Activated CD4-positive, alpha-beta T cell treated with anti-CD3 and anti-CD28 coated beads, Interleukin-2, amount 50 U/mL, for 48 hours (primary cell): ENCODE measurements around the gene CARMIL3.
"Not testable (repeated sequence)": the region's sequence is repeated elsewhere in the genome, so short reads cannot be mapped to it uniquely, and the experiment has no call there.

Experiments used
- DNase-seq, 2 experiments: peaks; one replicate each; pipeline ENCODE4 v3.0.0-alpha.2; 2020

CARMIL3 gene

DNA sequence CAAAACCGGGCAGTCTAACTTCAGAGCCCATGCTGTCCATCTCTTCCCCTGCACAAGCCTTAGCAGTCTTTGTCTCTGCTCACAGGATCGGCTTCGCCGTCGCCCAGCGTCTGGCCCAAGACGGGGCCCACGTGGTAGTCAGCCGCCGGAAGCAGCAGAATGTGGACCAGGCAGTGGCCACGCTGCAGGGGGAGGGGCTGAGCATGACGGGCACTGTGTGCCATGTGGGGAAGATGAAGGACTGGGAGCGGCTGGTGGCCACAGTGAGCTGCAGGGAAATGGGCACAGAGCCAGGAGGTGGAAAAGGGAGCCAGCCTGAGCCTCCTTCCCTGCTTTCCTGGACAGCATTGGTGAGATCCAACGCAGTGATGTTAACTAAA is 14.2 kb upstream of the CARMIL3 start:
- no peak for DNase-seq

DNA sequence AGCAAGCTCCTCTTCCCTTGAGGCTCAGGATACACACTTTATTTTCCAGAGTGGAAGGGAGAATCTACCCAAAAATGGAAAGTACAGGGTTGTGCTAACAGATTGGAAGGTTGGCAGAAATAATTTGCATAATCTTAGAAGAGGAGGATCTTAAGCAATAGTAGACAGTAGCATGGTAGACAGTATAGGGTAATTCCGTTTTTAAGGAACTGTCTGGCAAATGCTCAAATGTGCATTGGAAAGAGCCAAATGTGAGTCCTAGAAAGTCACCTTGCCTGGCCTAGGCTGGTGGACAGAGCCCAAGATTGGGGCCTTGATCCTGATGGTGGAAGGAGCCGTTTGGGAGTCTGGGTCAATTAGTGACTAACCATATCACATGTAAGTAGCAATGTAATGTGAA is 13.1 kb upstream of the CARMIL3 start:
- DNase-seq = no peak

DNA sequence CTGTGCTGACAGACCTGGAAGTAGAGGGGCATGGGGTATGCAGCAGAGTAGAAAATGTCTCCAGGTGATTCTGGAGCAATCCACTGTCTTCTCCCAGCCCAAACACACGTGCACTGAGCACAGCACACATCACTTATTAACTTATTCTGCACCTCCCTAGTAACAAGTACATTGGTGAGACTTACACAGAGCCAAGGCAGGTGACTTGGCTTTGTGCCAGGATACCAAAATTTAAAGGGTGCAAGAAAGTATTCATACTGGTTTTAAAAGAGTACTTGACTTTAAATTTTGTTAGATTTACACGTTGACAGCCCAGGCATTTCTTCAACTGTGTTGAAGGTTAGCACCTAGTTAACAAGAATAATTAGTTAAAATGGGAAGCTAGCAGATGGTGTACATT is 11.1 kb upstream of the CARMIL3 start:
- no peak for DNase-seq

DNA sequence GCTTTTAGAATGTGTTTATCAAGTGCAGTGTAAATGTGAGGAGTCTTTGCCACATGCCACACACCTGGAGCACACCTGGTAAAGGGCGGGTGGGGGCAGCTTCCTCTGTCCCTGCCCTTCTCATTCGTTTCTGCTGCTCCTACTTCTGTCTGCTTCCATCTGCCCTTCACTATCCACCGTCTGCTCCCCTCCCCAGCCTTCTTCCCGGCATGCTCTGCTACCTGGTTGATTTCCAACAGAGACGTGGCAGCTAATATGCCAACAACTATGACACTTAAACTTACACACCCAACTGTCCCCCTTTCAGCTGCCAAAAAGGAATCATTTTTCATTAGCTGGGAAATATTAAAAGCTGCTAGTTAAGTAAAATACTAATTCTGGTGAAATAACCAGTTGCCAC is 9.1 kb upstream of the CARMIL3 start:
- DNase-seq = no peak

DNA sequence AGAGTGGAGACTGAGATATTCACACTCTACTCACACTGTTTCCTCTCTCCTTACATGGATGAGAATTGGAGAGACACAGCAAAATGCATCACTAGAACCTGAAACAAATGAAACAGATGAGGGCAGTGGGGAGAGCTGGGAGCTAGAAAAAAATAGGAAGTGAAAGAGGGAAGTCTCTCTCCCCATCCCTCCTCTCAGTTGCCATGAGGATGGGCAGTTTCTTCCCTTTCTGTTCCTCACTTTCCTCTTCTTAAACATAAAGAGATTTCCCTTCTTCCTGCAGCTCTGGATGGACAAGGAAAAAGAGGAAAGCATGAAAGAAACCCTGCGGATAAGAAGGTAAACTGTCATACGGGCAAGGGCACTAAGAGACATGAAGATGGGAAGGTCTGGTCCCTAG is 2.8 kb upstream of the CARMIL3 start:
- not testable (repeated sequence) for DNase-seq

DNA sequence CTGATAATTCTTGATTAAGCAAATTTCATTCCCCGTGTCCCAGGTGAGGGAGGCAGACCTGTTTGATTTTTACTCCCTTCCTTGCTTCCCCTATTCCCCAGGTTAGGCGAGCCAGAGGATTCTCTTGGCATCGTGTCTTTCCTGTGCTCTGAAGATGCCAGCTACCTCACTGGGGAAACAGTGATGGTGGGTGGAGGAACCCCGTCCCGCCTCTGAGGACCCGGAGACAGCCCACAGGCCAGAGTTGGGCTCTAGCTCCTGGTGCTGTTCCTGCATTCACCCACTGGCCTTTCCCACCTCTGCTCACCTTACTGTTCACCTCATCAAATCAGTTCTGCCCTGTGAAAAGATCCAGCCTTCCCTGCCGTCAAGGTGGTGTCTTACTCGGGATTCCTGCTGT is 1.1 kb upstream of the CARMIL3 start:
- not testable (repeated sequence) for DNase-seq

DNA sequence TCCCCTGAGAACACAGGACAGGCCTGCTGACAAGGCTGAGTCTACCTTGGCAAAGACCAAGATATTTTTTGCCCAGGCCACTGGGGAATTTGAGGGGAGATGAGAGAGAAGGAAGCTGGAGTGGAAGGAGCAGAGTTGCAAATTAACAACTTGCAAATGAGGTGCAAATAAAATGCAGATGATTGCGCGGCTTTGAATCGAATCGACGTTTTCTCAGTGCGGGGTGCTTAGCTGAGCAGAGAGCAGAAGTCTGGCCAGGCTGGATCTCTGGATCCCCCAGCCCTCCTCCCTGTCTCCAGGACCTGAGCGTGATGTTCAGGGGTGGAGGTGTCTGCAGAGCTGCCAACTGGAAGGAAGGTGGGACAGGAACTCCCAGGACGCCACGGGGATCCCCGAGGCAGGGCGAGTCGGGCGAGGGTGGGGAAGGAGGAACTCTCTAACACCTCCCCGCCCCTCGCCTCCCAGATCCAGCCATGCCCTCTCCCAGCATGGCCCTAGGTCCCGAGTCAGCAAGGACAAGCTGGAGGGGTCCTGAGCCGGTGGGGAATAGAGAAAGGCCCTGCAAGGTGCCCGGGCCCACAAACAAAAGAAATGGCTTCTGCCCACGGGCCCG is 527 bp upstream of the CARMIL3 start:
- peak in 1 of 2 experiments; percentile 18 for DNase-seq

DNA sequence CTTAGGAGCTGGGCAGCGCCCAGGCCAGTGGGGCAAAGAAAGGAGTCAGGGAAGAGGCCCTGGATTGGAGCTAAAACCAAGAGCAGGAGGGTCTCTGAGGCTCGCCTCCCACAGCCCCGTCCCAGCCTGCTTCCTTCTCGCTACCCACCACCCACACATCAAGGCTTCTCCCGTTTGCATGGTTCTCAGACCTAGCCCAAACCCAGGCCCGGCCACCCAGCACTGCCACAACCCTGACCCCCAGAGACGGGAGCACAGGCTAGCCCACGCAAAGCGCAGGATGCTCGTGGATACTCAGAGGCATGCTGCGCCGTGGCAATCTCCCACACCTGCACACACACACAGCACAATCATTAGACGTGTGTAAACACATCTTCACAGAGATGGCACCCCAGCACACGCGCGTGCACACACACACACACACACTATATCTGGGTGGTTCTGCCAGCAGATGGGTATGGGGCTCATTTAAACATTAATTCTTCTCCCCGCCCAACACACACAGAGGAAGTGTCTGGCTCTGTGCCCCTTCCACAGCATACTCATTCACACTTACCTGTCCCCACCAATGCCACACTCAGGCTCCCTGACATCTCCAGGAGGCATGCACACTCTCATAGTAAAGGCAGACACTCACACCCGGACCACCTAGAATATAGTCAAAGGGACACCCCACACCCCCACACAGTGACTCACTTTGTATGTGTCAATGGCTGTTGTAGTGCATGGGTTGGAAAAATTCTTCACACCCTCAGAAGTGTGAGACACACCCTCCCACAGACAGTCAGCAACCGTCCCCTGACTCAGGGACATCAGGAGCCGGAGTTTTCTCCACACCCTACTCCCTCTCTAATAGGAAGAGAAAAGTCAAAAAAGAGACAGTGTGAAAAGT is 1.1 kb downstream of the CARMIL3 start:
- peak; percentile 55 to 70 for DNase-seq

DNA sequence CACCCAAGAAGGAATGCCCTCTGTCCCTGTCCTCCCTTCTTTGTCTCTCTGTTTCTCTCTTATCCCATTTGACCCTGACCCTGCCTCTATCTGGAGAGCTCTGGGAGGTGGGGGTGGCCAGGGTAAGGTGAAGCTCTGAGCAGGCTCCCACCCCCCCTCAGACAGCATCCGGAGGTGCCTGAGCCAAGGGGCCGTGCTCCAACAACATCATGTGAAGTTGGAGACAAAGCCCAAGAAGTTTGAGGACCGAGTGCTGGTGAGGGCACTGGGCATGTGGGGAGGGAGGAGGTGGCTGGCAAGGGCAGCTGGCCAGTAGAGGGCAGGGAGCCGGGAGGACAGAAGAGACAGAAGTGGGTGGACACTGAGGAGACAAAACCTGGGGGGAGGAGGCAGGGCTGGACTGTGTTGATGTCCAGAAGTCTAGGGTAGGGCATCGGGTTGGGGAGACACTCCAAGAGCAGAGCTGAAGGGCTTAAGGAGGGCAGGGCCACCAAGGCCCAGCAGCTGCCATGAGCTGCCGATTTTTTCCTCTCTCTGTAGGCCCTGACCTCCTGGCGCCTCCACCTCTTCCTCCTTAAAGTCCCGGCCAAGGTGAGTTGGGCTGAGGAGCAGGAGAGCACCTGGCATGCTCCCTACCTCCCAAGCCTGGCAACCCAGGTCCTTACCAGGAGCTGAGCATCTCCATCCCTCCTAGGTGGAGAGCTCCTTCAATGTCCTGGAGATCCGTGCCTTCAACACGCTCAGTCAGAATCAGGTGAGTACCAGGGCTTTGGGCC is 1.9 kb downstream of the CARMIL3 start:
- no peak for DNase-seq

DNA sequence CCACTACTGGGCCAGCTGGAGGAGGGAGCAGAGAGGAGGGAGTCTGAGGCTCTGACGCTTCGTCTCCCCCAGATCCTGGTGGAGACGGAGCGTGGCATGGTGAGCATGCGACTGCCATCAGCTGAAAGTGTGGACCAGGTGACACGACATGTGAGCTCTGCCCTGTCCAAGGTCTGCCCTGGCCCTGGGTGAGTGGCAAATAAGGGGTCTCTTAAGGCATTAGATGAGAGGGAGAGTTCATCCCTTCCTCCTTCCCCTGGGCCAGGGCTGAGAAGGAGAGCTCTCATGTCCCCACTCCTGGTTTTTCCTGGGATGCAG is 2.5 kb downstream of the CARMIL3 start:
- no peak for DNase-seq

DNA sequence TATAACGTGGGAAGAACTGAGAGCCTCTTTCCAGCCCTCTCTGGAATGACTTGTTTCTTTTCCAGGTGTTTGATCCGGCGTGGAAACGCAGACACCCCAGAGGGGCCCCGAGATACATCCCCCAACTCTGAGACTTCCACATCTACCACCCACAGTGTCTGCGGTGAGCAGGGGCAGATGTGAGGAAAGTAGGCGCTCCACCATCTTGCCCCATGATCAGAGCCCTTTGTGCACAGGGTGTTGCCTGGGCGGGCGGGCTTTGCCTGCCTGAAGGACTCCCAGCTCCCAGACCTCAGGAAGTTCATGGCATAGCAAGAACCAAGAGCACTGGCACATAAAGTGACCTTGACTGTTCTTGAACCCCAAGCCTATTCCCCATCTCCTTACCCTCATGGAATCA is 2.8 kb downstream of the CARMIL3 start:
- no peak for DNase-seq

DNA sequence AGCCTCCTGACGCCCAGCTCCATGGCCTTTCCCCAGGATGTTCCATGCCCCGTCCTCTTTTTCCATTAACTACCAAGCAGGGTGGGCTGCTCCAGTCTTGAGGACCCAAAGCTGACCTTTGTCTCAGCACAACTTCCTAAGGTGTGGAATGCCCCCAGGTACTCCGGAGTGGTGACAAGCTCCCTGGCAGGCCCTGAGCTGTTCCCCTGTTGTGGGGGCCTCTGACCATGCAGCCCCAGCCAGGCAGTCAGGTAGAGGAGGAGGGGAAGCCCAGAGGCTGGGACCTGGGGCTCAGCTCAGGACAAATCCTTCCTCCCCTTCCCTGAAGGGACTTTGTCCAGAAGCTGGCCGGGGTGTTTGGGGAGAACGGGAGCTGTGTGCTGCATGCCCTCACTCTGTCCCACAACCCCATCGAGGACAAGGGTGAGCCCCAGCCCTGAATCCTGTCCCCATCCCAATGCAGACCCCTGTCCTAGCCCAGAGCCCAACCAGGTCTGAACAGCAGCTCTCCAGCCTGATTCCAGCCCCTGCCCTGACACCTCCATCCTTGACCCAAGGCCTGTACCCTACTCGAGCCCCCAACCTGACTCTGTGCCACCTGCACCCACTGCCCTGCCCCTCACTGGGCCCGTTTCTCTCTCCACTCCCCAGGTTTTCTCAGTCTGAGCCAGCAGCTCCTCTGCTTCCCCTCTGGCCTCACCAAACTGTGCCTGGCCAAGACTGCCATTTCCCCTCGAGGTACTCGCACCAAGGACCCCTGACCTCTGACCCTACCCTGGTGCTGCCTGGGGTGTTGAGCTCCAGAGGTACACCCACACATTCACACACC is 4.4 kb downstream of the CARMIL3 start:
- DNase-seq = no peak

DNA sequence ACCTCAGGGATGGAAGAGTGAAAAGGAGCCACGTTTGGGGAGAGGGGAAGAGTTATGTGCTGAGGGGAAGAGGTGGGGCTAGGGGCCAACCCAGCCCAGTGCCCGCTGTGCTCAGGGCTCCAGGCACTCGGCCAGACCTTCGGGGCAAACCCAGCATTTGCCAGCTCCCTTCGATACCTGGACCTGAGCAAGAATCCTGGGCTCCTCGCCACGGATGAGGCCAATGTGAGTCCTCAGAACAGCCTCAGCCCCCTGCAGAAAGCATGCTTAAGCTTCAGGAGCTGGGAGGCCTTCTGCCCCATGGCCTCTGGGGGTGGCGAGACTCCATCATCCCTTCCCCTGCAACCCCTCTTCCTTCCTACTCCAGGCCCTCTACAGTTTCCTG is 5.0 kb downstream of the CARMIL3 start:
- DNase-seq = no peak

DNA sequence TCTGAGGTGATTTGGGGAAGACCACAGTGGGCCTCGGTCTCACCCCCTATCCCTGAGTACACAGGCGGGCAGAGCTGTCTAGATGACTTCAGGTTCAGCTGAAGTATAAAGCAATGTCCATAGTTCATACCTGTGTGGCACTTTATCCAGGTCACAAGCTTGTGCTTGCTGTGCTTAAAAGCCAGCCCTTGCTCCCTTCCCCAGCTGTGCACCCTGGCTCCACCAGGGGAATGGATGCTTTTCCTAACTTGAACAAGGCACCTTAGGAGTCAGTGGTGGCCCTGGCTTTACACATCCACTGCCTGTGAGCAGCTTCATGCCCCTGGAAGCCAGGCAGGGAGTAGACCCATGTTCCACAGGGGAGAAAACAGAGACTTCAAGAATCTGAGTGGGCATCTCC is 5.5 kb downstream of the CARMIL3 start:
- DNase-seq = no peak

DNA sequence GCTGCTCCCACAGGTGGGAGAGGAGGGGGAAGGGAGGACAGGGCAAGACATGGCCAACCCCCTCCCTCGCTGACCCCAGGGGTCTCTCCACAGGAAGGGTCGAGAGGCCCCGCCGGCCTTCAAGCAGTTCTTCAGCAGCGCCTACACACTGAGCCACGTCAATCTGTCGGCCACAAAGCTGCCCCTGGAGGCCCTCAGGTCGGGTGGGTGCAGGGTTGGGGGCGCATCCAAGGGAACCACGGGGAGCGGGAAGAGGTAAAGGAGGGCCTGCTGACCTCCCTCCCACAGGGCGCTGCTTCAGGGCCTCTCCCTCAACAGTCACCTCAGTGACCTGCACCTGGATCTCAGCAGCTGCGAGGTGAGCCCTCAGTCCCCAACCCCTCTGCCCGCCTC is 6.1 kb downstream of the CARMIL3 start:
- DNase-seq = no peak

DNA sequence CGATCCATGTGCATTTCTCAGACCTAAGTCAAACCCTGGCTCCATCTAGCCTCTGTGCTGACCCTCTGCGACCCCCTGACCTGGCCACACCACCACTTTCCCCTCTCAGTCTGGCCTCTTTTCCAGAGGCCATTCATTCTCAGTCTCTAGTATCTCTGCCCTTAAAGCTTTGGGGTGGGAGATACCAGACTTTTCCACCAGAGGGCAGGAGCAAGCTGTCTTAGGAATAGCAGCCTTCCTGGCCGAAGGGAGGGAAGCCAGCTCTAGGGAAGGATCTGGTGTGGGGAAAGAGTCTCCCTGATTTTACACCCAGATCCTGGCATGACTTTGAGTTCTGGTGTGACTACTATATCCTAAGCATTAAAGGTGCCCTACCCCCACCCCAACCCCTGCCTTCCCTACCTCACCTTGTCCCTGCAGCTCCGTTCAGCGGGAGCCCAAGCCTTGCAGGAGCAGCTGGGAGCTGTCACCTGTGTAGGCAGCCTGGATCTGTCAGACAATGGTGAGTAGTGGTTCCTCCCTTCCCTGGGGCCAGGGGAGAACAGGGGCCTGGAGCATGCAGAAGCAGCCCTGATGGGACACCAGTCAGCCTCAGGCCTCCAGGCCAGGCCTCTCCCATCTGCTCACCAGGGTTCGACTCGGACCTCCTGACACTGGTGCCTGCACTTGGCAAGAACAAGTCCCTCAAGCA is 6.6 kb downstream of the CARMIL3 start:
- DNase-seq = no peak

DNA sequence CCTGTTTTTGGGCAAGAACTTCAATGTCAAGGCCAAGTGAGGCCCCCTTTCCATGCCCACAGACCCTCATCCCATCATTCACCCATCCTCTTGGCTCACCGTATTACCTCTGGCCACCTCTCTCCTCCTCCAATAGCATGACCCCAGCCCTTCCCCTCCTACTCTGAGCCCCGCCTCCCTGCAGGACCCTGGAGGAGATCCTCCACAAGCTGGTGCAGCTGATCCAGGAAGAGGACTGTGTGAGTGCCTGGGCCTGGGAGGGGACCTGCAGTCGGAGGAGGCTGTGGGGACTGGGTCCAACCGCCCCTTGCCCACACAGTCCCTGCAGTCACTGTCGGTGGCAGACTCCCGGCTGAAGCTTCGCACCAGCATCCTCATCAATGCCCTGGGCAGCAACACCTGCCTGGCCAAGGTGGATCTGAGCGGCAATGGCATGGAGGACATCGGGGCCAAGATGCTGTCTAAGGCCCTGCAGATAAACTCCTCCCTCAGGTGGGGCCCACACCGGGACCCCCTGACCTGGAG is 7.2 kb downstream of the CARMIL3 start:
- DNase-seq = no peak

DNA sequence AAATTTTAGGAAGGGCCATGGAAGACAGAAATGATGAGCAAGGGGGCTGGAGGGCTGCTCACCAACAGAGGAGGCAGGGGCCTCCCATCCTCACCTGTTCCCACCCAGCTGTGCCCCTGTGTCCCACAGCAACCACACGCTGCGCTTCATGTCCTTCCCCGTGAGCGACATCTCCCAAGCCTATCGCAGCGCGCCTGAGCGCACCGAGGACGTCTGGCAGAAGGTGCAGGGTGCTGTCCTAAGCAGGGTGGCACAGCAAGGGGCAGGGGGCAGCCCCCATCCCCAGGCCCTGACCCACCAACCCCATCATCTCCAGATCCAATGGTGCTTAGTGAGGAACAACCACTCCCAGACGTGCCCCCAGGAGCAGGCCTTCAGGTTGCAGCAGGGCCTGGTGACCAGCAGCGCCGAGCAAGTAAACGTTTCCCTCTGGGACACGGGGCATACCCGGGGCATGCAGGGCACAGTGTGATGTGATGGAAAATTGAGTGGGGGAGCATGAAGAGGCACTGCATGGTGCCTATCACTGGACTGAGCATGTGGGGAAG is 8.1 kb downstream of the CARMIL3 start:
- no peak for DNase-seq

DNA sequence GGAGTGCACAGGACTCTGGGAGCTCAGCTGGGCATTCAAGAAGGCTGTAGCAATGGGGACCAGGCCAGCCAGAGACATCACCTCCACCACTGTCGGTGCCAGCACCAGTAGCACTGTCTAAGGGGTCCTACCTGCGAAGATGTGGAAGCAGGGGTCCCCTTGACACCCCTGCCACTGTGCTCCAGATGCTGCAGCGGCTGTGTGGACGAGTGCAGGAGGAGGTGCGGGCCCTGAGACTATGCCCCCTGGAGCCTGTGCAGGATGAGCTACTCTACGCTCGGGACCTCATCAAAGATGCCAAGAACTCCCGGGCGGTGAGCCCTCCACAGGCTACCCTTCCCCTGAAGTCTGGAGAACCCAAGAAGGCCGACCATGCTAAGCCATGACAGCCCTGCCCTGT is 8.6 kb downstream of the CARMIL3 start:
- DNase-seq = no peak

DNA sequence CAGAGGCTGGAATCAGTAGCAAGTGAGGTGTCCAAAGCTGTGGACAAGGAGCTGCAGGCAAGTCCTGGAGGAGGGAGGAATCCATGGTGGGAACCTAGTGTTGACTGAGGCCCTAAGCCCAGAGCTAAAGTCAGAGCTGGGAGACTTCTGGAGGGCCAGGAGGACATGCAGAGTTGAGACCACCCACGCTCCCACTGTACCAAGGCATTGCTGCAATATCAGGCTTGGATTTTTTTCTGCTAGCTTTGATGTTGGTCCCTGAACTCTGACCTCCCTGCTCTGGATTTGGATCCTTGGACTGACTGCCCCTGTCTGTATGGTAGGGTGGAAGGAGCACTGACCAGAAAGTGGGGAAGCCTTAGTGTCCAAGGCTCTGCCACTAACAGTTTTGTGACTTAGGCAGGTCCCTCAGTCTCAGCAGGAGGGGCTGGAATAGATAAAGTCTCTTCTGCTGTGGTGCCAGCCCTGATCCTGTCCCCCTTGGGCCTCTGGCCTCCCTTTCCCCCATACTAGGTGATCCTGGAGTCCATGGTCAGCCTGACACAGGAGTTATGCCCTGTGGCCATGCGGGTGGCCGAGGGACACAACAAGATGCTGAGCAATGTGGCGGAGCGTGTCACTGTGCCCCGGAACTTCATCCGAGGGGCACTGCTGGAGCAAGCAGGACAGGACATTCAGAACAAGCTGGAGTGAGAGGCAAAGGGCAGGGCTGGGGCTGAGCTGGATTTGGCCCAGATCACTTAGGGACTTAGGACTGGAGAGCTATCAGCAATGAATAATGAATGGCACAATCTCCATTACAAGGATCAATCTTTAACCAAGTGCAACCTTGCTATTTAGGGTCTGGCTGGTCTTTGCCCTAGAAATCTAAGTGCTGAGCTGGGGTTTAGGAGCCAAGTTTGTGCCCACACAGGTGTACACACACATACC is 9.4 kb downstream of the CARMIL3 start:
- no peak for DNase-seq
